IMR-90 (cell line): ENCODE data around the gene HOXA2. TPM values are rescaled to one million over a fixed set of nuclear protein-coding genes. Genes with fewer than 3 reads are reported as not detected.

Experiments used
- ATAC-seq: fragments of 200-7000 bp; cut with Tn5 transposase; 2 replicates; pipeline ENCODE4 v1.9.1; 2020; ENCODE audit warnings: low read depth, mild to moderate bottlenecking, moderate library complexity
- BruUV-seq: library from RNA; stranded (reverse); fragments of 400-500 nt; replicated peaks from 2 replicates; lab custom pipeline; 2021; lab: Mats Ljungman, UMichigan
- CTCF ChIA-PET: fragments of 300-600 bp; formaldehyde crosslinking; extraction: SDS; loops from one replicate; lab custom pipeline; 2021; ENCODE audit warnings: antibody characterized with exemption; lab: Yijun Ruan, JAX
- POLR2A ChIA-PET: fragments of 300-600 bp; sonication (Branson Sonifier 250); formaldehyde crosslinking; loops from one replicate; lab custom pipeline; 2022; ENCODE audit warnings: antibody characterized with exemption; ENCODE audit not compliant: unreplicated experiment; lab: Charles Lee
- DNase-seq: peaks from one replicate; pipeline ENCODE4 v3.0.0; 2013
- H2AFZ ChIP-seq: replicated peaks from 2 replicates; pipeline ENCODE3; 2013; ENCODE audit warnings: low read length, mild to moderate bottlenecking; ENCODE audit not compliant: poor library complexity
- H2AK5ac ChIP-seq: 2 replicates; pipeline ENCODE4 v1.6.1; 2013; ENCODE audit warnings: low read depth, low read length, inconsistent platforms
- H2AK9ac ChIP-seq: replicated peaks from 2 replicates; pipeline ENCODE3; 2013; ENCODE audit warnings: mild to moderate bottlenecking, low read depth, low read length, moderate library complexity; ENCODE audit not compliant: poor library complexity
- H2BK120ac ChIP-seq: 2 replicates; pipeline ENCODE4 v1.6.1; 2013; ENCODE audit warnings: low read depth, low read length, inconsistent platforms
- H2BK15ac ChIP-seq: 3 replicates; pipeline ENCODE4 v1.6.1; 2013; ENCODE audit warnings: low read depth, low read length, inconsistent platforms
- H2BK20ac ChIP-seq: 2 replicates; pipeline ENCODE4 v1.6.1; 2013; ENCODE audit warnings: low read depth, mild to moderate bottlenecking, inconsistent platforms, low read length, moderate library complexity
- H2BK5ac ChIP-seq: 2 replicates; pipeline ENCODE4 v1.6.1; 2013; ENCODE audit warnings: mild to moderate bottlenecking, low read depth, low read length, inconsistent platforms; ENCODE audit not compliant: poor library complexity, severe bottlenecking
- H3K14ac ChIP-seq: replicated peaks from 2 replicates; pipeline ENCODE4 v1.6.1; 2013; ENCODE audit warnings: low read depth, low read length, inconsistent platforms
- H3K18ac ChIP-seq: 2 replicates; pipeline ENCODE4 v1.6.1; 2013; ENCODE audit warnings: low read depth, low read length, control low read depth
- H3K23ac ChIP-seq: 2 replicates; pipeline ENCODE4 v1.6.1; 2013; ENCODE audit warnings: low read depth, low read length, inconsistent platforms
- H3K27ac ChIP-seq: 2 replicates; pipeline ENCODE4 v1.5.1; 2013; ENCODE audit warnings: mild to moderate bottlenecking, control low read depth, low read length; ENCODE audit not compliant: insufficient read depth
- H3K27me3 ChIP-seq: 2 replicates; pipeline ENCODE4 v1.6.1; 2013; ENCODE audit warnings: low read length; ENCODE audit not compliant: control insufficient read depth, insufficient read depth
- H3K36me3 ChIP-seq: 2 replicates; pipeline ENCODE4 v1.6.1; 2013; ENCODE audit warnings: low read length, mixed read lengths; ENCODE audit not compliant: control insufficient read depth, insufficient read depth
- H3K4ac ChIP-seq: 2 replicates; pipeline ENCODE4 v1.6.1; 2013; ENCODE audit warnings: low read depth, low read length, inconsistent platforms
- H3K4me1 ChIP-seq: 2 replicates; pipeline ENCODE4 v1.6.1; 2013; ENCODE audit warnings: low read length, mixed read lengths; ENCODE audit not compliant: control insufficient read depth, insufficient read depth
- H3K4me2 ChIP-seq: 2 replicates; pipeline ENCODE4 v1.6.1; 2013; ENCODE audit warnings: low read depth, mild to moderate bottlenecking, control low read depth, low read length, moderate library complexity
- H3K4me3 ChIP-seq: 2 replicates; pipeline ENCODE4 v1.5.1; 2013; ENCODE audit warnings: low read depth, mild to moderate bottlenecking, control low read depth, low read length, moderate library complexity; ENCODE audit not compliant: insufficient read depth
- H3K56ac ChIP-seq: 2 replicates; pipeline ENCODE4 v1.6.1; 2013; ENCODE audit warnings: low read length, inconsistent platforms; ENCODE audit not compliant: insufficient read depth; ENCODE audit errors: extremely low read depth
- H3K79me1 ChIP-seq, 2 experiments: 2 replicates each; pipeline ENCODE4 v1.6.1; 2013; ENCODE audit warnings: low read length in 2 of 2, inconsistent platforms in 1 of 2, low read depth in 1 of 2
- H3K9ac ChIP-seq: 2 replicates; pipeline ENCODE4 v1.6.1; 2013; ENCODE audit warnings: low read depth, low read length, control low read depth
- H3K9me1 ChIP-seq: 2 replicates; pipeline ENCODE4 v1.6.1; 2013; ENCODE audit warnings: low read length, inconsistent platforms; ENCODE audit not compliant: insufficient read depth
- H3K9me3 ChIP-seq: 2 replicates; pipeline ENCODE4 v1.6.1; 2013; ENCODE audit warnings: low read length; ENCODE audit not compliant: control insufficient read depth, insufficient read depth
- H4K20me1 ChIP-seq: 2 replicates; pipeline ENCODE4 v1.6.1; 2013; ENCODE audit warnings: low read length, inconsistent platforms; ENCODE audit not compliant: insufficient read depth
- H4K5ac ChIP-seq: 2 replicates; pipeline ENCODE4 v1.6.1; 2013; ENCODE audit warnings: mild to moderate bottlenecking, low read depth, low read length, control low read depth
- H4K8ac ChIP-seq, 2 experiments: 2 replicates each; pipeline ENCODE4 v1.6.1; 2013; ENCODE audit warnings: low read depth in 2 of 2, low read length in 2 of 2, control low read depth in 1 of 2, inconsistent platforms in 1 of 2
- H4K91ac ChIP-seq: 2 replicates; pipeline ENCODE4 v1.6.1; 2013; ENCODE audit warnings: low read depth, low read length, inconsistent platforms; ENCODE audit not compliant: insufficient read depth
- BHLHE40 ChIP-seq: fragments of 150-350 bp; IDR thresholded peaks from 2 replicates; pipeline ENCODE4 v1.6.1; 2016; ENCODE audit warnings: mild to moderate bottlenecking, low read depth, low read length
- CEBPB ChIP-seq: IDR thresholded peaks from 2 replicates; pipeline ENCODE4 v1.6.1; 2012; ENCODE audit warnings: low read depth, low read length, improper control_type of control experiment
- CHD1 ChIP-seq: IDR thresholded peaks from 2 replicates; pipeline ENCODE4 v1.6.1; 2012; ENCODE audit warnings: low read depth, low read length, improper control_type of control experiment
- FOS ChIP-seq: fragments of 150-350 bp; IDR thresholded peaks from 2 replicates; pipeline ENCODE4 v1.6.1; 2016; ENCODE audit warnings: low read depth, low read length
- MAFK ChIP-seq: IDR thresholded peaks from 2 replicates; pipeline ENCODE4 v1.6.1; 2012; ENCODE audit warnings: low read depth, low read length, improper control_type of control experiment
- MAZ ChIP-seq: IDR thresholded peaks from 2 replicates; pipeline ENCODE4 v1.6.1; 2012; ENCODE audit warnings: low read depth, mild to moderate bottlenecking, low read length, improper control_type of control experiment, moderate library complexity, borderline replicate concordance
- MXI1 ChIP-seq: IDR thresholded peaks from 2 replicates; pipeline ENCODE4 v1.6.1; 2012; ENCODE audit warnings: low read depth, mild to moderate bottlenecking, low read length, moderate library complexity, borderline replicate concordance
- NFE2L2 ChIP-seq: fragments of 150-350 bp; IDR thresholded peaks from 2 replicates; pipeline ENCODE4 v1.6.1; 2016; ENCODE audit warnings: low read depth, mild to moderate bottlenecking, low read length
- POLR2A ChIP-seq: IDR thresholded peaks from 2 replicates; pipeline ENCODE4 v1.6.1; 2012; ENCODE audit warnings: mild to moderate bottlenecking, low read depth, low read length
- RAD21 ChIP-seq: IDR thresholded peaks from 2 replicates; pipeline ENCODE4 v1.6.1; 2012; ENCODE audit warnings: low read length, improper control_type of control experiment
- RCOR1 ChIP-seq: IDR thresholded peaks from 2 replicates; pipeline ENCODE4 v1.6.1; 2012; ENCODE audit warnings: mild to moderate bottlenecking, low read length, improper control_type of control experiment; ENCODE audit not compliant: insufficient replicate concordance
- RFX5 ChIP-seq: IDR thresholded peaks from 2 replicates; pipeline ENCODE4 v1.8.0; 2012; ENCODE audit warnings: low read depth, mild to moderate bottlenecking, low read length, moderate library complexity
- SMC3 ChIP-seq: fragments of 150-350 bp; IDR thresholded peaks from 2 replicates; pipeline ENCODE4 v1.6.1; 2016; ENCODE audit warnings: low read depth, mild to moderate bottlenecking, antibody characterized with exemption, low read length, moderate library complexity
- WGBS, 2 experiments: methylation state at CpG; one replicate each; pipeline versions ENCODE4 v1.1.5 to v1.1.7; 2013; ENCODE audit warnings: missing lambda C conversion rate in 2 of 2; ENCODE audit not compliant: insufficient read length in 1 of 2; ENCODE audit errors: extremely low coverage in 2 of 2; 5-methylcytosine and 5-hydroxymethylcytosine counted together
- dilution Hi-C: fragments of 300-500 bp; cut with HindIII; formaldehyde crosslinking; loops from one replicate; pipeline ENCODE4 v1.14.3; 2018; ENCODE audit warnings: low sequenced_read_pairs; ENCODE audit not compliant: unreplicated experiment
- in situ Hi-C: fragments of 300-500 bp; cut with MboI; formaldehyde crosslinking; loops from 3 replicates; pipeline ENCODE4 v1.14.3; 2019; ENCODE audit warnings: low sequenced_read_pairs, inconsistent platforms, mixed read lengths
- intact Hi-C: fragments of 100-400 bp; cut with micrococcal nuclease; formaldehyde crosslinking; loops from 2 replicates; pipeline ENCODE4 v1.10.0; 2022
- polyA plus RNA-seq, 3 experiments: library from polyadenylated mRNA; depleted of rRNA; stranded (reverse); fragments of >200 nt; gene quantifications; 2 replicates each; pipeline ENCODE4 v1.2.3, GENCODE V29; 2012; ENCODE audit warnings: low replicate concordance in 1 of 3
- total RNA-seq: library from RNA; depleted of rRNA; stranded (reverse); fragments of >200 nt; gene quantifications from 2 replicates; pipeline ENCODE4 v1.2.3, GENCODE V29; 2012
- TF ChIP-seq, protein P1 (sequence below): conservative IDR thresholded peaks from 2 replicates; pipeline ENCODE4 v1.5.1; 2012; ENCODE audit warnings: mild to moderate bottlenecking, low read depth, low read length, improper control_type of control experiment
- TF ChIP-seq, protein P2 (sequence below): fragments of 150-350 bp; IDR thresholded peaks from 2 replicates; pipeline ENCODE4 v1.6.1; 2017; ENCODE audit warnings: mild to moderate bottlenecking, antibody characterized with exemption, low read length, low read depth
- TF ChIP-seq, protein P3 (sequence below): fragments of 150-350 bp; IDR thresholded peaks from 2 replicates; pipeline ENCODE4 v1.6.1; 2016; ENCODE audit warnings: low read depth, mild to moderate bottlenecking, low read length, moderate library complexity, borderline replicate concordance

The HOXA2 gene
- total and polyA plus RNA-seq, 2 of the 4 experiments (the other 2 are of a cell fraction) = 1.6 to 3.9 TPM

- TF ChIP-seq SMC3 = no peak
- TF ChIP-seq, protein P1, sequence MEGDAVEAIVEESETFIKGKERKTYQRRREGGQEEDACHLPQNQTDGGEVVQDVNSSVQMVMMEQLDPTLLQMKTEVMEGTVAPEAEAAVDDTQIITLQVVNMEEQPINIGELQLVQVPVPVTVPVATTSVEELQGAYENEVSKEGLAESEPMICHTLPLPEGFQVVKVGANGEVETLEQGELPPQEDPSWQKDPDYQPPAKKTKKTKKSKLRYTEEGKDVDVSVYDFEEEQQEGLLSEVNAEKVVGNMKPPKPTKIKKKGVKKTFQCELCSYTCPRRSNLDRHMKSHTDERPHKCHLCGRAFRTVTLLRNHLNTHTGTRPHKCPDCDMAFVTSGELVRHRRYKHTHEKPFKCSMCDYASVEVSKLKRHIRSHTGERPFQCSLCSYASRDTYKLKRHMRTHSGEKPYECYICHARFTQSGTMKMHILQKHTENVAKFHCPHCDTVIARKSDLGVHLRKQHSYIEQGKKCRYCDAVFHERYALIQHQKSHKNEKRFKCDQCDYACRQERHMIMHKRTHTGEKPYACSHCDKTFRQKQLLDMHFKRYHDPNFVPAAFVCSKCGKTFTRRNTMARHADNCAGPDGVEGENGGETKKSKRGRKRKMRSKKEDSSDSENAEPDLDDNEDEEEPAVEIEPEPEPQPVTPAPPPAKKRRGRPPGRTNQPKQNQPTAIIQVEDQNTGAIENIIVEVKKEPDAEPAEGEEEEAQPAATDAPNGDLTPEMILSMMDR = no peak
- TF ChIP-seq MAZ = no peak
- TF ChIP-seq BHLHE40 = no peak
- TF ChIP-seq, protein P2, sequence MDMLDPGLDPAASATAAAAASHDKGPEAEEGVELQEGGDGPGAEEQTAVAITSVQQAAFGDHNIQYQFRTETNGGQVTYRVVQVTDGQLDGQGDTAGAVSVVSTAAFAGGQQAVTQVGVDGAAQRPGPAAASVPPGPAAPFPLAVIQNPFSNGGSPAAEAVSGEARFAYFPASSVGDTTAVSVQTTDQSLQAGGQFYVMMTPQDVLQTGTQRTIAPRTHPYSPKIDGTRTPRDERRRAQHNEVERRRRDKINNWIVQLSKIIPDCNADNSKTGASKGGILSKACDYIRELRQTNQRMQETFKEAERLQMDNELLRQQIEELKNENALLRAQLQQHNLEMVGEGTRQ = no peak
- no peak for TF ChIP-seq MAFK
- TF ChIP-seq POLR2A = no peak
- TF ChIP-seq, protein P3, sequence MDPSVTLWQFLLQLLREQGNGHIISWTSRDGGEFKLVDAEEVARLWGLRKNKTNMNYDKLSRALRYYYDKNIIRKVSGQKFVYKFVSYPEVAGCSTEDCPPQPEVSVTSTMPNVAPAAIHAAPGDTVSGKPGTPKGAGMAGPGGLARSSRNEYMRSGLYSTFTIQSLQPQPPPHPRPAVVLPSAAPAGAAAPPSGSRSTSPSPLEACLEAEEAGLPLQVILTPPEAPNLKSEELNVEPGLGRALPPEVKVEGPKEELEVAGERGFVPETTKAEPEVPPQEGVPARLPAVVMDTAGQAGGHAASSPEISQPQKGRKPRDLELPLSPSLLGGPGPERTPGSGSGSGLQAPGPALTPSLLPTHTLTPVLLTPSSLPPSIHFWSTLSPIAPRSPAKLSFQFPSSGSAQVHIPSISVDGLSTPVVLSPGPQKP = no peak
- TF ChIP-seq RFX5 = no peak
- no peak for TF ChIP-seq NFE2L2
- TF ChIP-seq RAD21 = no peak
- TF ChIP-seq MXI1 = no peak
- no peak for TF ChIP-seq FOS
- no peak for TF ChIP-seq RCOR1
- TF ChIP-seq CEBPB = no peak
- TF ChIP-seq CHD1 = no peak
- peak overlapping the region; percentile 49 for H2AFZ ChIP-seq
- H2BK15ac ChIP-seq = no peak overlapping the region
- no peak overlapping the region for H2BK20ac ChIP-seq
- peak; percentile 40 for DNase-seq
- H3K9ac ChIP-seq = no peak overlapping the region
- H4K91ac ChIP-seq = no peak overlapping the region
- no peaks in the 10 kb centered on the region for H3K27me3 ChIP-seq
- H2BK5ac ChIP-seq = no peak overlapping the region
- no peak overlapping the region for H3K4me3 ChIP-seq
- ChIA-PET CTCF (interaction anchor here (0.6 kb wide), 1 partner anchor 41 kb away, joined by 3 read pairs; no protein-coding TSS in a partner anchor), POLR2A (no interaction called here)
- H2BK120ac ChIP-seq = no peak overlapping the region
- dilution Hi-C loops (no loop called here), in situ Hi-C loops (no loop called here), intact Hi-C loops (no loop called here)
- no peak overlapping the region for H3K4me2 ChIP-seq
- no peaks in the 10 kb centered on the region for H3K9me3 ChIP-seq
- H3K23ac ChIP-seq = no peak overlapping the region
- no peak overlapping the region for H3K56ac ChIP-seq
- no peaks in the 10 kb centered on the region for H4K20me1 ChIP-seq
- H3K9me1 ChIP-seq = no peaks in the 10 kb centered on the region
- no peaks in the 10 kb centered on the region for H3K36me3 ChIP-seq
- no peak overlapping the region for H3K27ac ChIP-seq
- no peaks in the 10 kb centered on the region; the same call in 1 of the 2 replicates for H3K4me1 ChIP-seq
- no peak overlapping the region for H4K8ac ChIP-seq
- 0% methylated on average over 1 of the region's 4 CpGs; no CpG with 5 or more reads in 1 of the 2 experiments for WGBS, 2 experiments
- H4K5ac ChIP-seq = no peak overlapping the region
- no peak overlapping the region for H3K4ac ChIP-seq
- H2AK5ac ChIP-seq = no peak overlapping the region
- H2AK9ac ChIP-seq = peak overlapping the region; percentile 13
- no peak overlapping the region for H3K18ac ChIP-seq
- no peaks in the 10 kb centered on the region for H3K79me1 ChIP-seq
- no TSS peak for BruUV-seq
- no peak overlapping the region for H3K14ac ChIP-seq
- ATAC-seq = no peak
Measured at GRCh38 chr7:27080844-27081436, 21.5 kb downstream of the HOXA2 start.
